Activated naive CD4-positive, alpha-beta T cell treated with anti-CD3 and anti-CD28 coated beads, Interleukin-2, amount 10 ng/mL, durations not matched to agents 7 days and 5 days (primary cell): ENCODE measurements around the gene CNOT2.
"Not testable (repeated sequence)": the region's sequence is repeated elsewhere in the genome, so short reads cannot be mapped to it uniquely, and the experiment has no call there.

Experiments
- CTCF ChIA-PET: fragments of 350-600 bp; sonication (Branson Sonifier 250); formaldehyde crosslinking; loops from one replicate; lab custom pipeline; 2021; ENCODE audit warnings: antibody characterized with exemption; lab: Charles Lee
- DNase-seq: peaks from one replicate; pipeline ENCODE4 v3.0.0-alpha.2; 2020
- H3K27ac Mint-ChIP-seq: one replicate; pipeline ENCODE4 v1.8.0; 2021; ENCODE audit warnings: mild to moderate bottlenecking, moderate library complexity, mixed read lengths
- H3K27me3 Mint-ChIP-seq: one replicate; pipeline ENCODE4 v1.8.0; 2021; ENCODE audit warnings: mild to moderate bottlenecking, mixed read lengths
- H3K36me3 Mint-ChIP-seq: one replicate; pipeline ENCODE4 v1.8.0; 2021; ENCODE audit warnings: mixed read lengths
- H3K4me1 Mint-ChIP-seq: one replicate; pipeline ENCODE4 v1.8.0; 2021; ENCODE audit warnings: mixed read lengths
- H3K4me3 Mint-ChIP-seq: one replicate; pipeline ENCODE4 v1.8.0; 2021; ENCODE audit warnings: mild to moderate bottlenecking, moderate library complexity, mixed read lengths
- H3K9me3 Mint-ChIP-seq: one replicate; pipeline ENCODE4 v1.8.0; 2021; ENCODE audit warnings: mixed read lengths

Gene CNOT2

GRCh38 chr12:70304684-70305555, 61.7 kb downstream of the CNOT2 start:
- CTCF ChIA-PET, H3K4me3 Mint-ChIP-seq, H3K27me3 Mint-ChIP-seq: not testable (repeated sequence)
- peak overlapping the region; percentile 91 for H3K27ac Mint-ChIP-seq
- DNase-seq, result peak; percentile 67
- H3K36me3 Mint-ChIP-seq, result peaks cover 57% of the 10 kb centered on the region
- peaks cover 26% of the 10 kb centered on the region for H3K4me1 Mint-ChIP-seq
- H3K9me3 Mint-ChIP-seq, result peaks cover 16% of the 10 kb centered on the region

GRCh38 chr12:70305794-70306193, 62.6 kb downstream of the CNOT2 start:
- H3K36me3 Mint-ChIP-seq, result peaks cover 57% of the 10 kb centered on the region
- CTCF ChIA-PET, result no interaction called here

GRCh38 chr12:70306676-70307075, 63.4 kb downstream of the CNOT2 start:
- no peak for DNase-seq
- Mint-ChIP-seq H3K9me3 (peaks cover 10% of the 10 kb centered on the region), H3K27ac (no peak overlapping the region), H3K27me3 (no peaks in the 10 kb centered on the region), H3K36me3 (peaks cover 55% of the 10 kb centered on the region), H3K4me3 (no peak overlapping the region), H3K4me1 (peaks cover 26% of the 10 kb centered on the region)
- CTCF ChIA-PET, result no interaction called here

More at GRCh38 chr12:70305794-70306193, 62.6 kb downstream of the CNOT2 start:
- H3K4me3 Mint-ChIP-seq, result no peak overlapping the region
- no peak for DNase-seq
- H3K27ac Mint-ChIP-seq, result no peak overlapping the region
- H3K27me3 Mint-ChIP-seq, result no peaks in the 10 kb centered on the region
- H3K9me3 Mint-ChIP-seq, result peaks cover 15% of the 10 kb centered on the region
- H3K4me1 Mint-ChIP-seq, result peaks cover 26% of the 10 kb centered on the region

- H3K4me1 Mint-ChIP-seq, result peaks cover 26% of the 10 kb centered on the region
- peaks cover 10% of the 10 kb centered on the region for H3K9me3 Mint-ChIP-seq
- CTCF ChIA-PET, result no interaction called here
- H3K4me3 Mint-ChIP-seq, result no peak overlapping the region
- H3K36me3 Mint-ChIP-seq, result peaks cover 50% of the 10 kb centered on the region
- no peak for DNase-seq
- no peaks in the 10 kb centered on the region for H3K27me3 Mint-ChIP-seq
- H3K27ac Mint-ChIP-seq, result no peak overlapping the region
Measured at GRCh38 chr12:70307868-70308267, 64.6 kb downstream of the CNOT2 start.

GRCh38 chr12:70309348-70309747, 66.1 kb downstream of the CNOT2 start:
- DNase-seq, result no peak
- no peak overlapping the region for H3K4me3 Mint-ChIP-seq
- no peaks in the 10 kb centered on the region for H3K27me3 Mint-ChIP-seq
- H3K36me3 Mint-ChIP-seq, result peaks cover 40% of the 10 kb centered on the region
- H3K27ac Mint-ChIP-seq, result no peak overlapping the region
- peaks cover 3% of the 10 kb centered on the region for H3K9me3 Mint-ChIP-seq
- CTCF ChIA-PET, result no interaction called here
- H3K4me1 Mint-ChIP-seq, result peaks cover 16% of the 10 kb centered on the region

- H3K27ac Mint-ChIP-seq, result no peak overlapping the region
- H3K9me3 Mint-ChIP-seq, result no peaks in the 10 kb centered on the region
- H3K36me3 Mint-ChIP-seq, result peaks cover 20% of the 10 kb centered on the region
- DNase-seq, result no peak
- H3K4me1 Mint-ChIP-seq, result peaks cover 7% of the 10 kb centered on the region
- no peak overlapping the region for H3K4me3 Mint-ChIP-seq
- CTCF ChIA-PET, result no interaction called here
- H3K27me3 Mint-ChIP-seq, result no peaks in the 10 kb centered on the region
Measured at GRCh38 chr12:70314145-70314544, 70.9 kb downstream of the CNOT2 start.

GRCh38 chr12:70317781-70318180, 74.5 kb downstream of the CNOT2 start:
- CTCF ChIA-PET, result no interaction called here
- Mint-ChIP-seq H3K4me3 (no peak overlapping the region), H3K27ac (no peak overlapping the region), H3K27me3 (no peaks in the 10 kb centered on the region), H3K36me3 (peaks cover 24% of the 10 kb centered on the region), H3K4me1 (peaks cover 7% of the 10 kb centered on the region), H3K9me3 (no peaks in the 10 kb centered on the region)
- DNase-seq, result no peak

GRCh38 chr12:70319605-70320004, 76.4 kb downstream of the CNOT2 start:
- H3K4me1 Mint-ChIP-seq, result peaks cover 7% of the 10 kb centered on the region
- H3K27ac Mint-ChIP-seq, result peak overlapping the region; percentile 19
- H3K4me3 Mint-ChIP-seq, result no peak overlapping the region
- CTCF ChIA-PET, result no interaction called here
- no peaks in the 10 kb centered on the region for H3K27me3 Mint-ChIP-seq
- no peaks in the 10 kb centered on the region for H3K9me3 Mint-ChIP-seq
- H3K36me3 Mint-ChIP-seq, result peaks cover 28% of the 10 kb centered on the region
- no peak for DNase-seq

- no peak for DNase-seq
- CTCF ChIA-PET, result no interaction called here
- peaks cover 32% of the 10 kb centered on the region for H3K36me3 Mint-ChIP-seq
- H3K27me3 Mint-ChIP-seq, result no peaks in the 10 kb centered on the region
- H3K27ac Mint-ChIP-seq, result no peak overlapping the region
- no peak overlapping the region for H3K4me3 Mint-ChIP-seq
- peaks cover 4% of the 10 kb centered on the region for H3K4me1 Mint-ChIP-seq
- H3K9me3 Mint-ChIP-seq, result no peaks in the 10 kb centered on the region
Measured at GRCh38 chr12:70321191-70321590, 78.0 kb downstream of the CNOT2 start.

GRCh38 chr12:70327541-70327940, 84.3 kb downstream of the CNOT2 start:
- Mint-ChIP-seq H3K9me3 (peaks cover 3% of the 10 kb centered on the region), H3K4me3 (no peak overlapping the region), H3K27ac (no peak overlapping the region), H3K4me1 (peaks cover 2% of the 10 kb centered on the region), H3K36me3 (peaks cover 51% of the 10 kb centered on the region), H3K27me3 (no peaks in the 10 kb centered on the region)
- DNase-seq, result no peak
- CTCF ChIA-PET, result no interaction called here

- H3K27ac Mint-ChIP-seq, result no peak overlapping the region
- H3K27me3 Mint-ChIP-seq, result no peaks in the 10 kb centered on the region
- H3K36me3 Mint-ChIP-seq, result peaks cover 42% of the 10 kb centered on the region
- H3K4me1 Mint-ChIP-seq, result peaks cover 9% of the 10 kb centered on the region
- H3K9me3 Mint-ChIP-seq, result peaks cover 3% of the 10 kb centered on the region
- CTCF ChIA-PET, result no interaction called here
- DNase-seq, result no peak
- no peak overlapping the region for H3K4me3 Mint-ChIP-seq
Measured at GRCh38 chr12:70329728-70330127, 86.5 kb downstream of the CNOT2 start.

- H3K4me1 Mint-ChIP-seq, result peaks cover 9% of the 10 kb centered on the region
- no peak overlapping the region for H3K4me3 Mint-ChIP-seq
- H3K27ac Mint-ChIP-seq, result no peak overlapping the region
- no peak for DNase-seq
- H3K9me3 Mint-ChIP-seq, result peaks cover 3% of the 10 kb centered on the region
- H3K36me3 Mint-ChIP-seq, result peaks cover 42% of the 10 kb centered on the region
- CTCF ChIA-PET, result no interaction called here
- H3K27me3 Mint-ChIP-seq, result no peaks in the 10 kb centered on the region
Measured at GRCh38 chr12:70330158-70330557, 86.9 kb downstream of the CNOT2 start.

GRCh38 chr12:70332236-70332635, 89.0 kb downstream of the CNOT2 start:
- CTCF ChIA-PET, result no interaction called here
- peaks cover 9% of the 10 kb centered on the region for H3K4me1 Mint-ChIP-seq
- no peak overlapping the region for H3K4me3 Mint-ChIP-seq
- H3K9me3 Mint-ChIP-seq, result no peaks in the 10 kb centered on the region
- no peak for DNase-seq
- no peak overlapping the region for H3K27ac Mint-ChIP-seq
- H3K27me3 Mint-ChIP-seq, result no peaks in the 10 kb centered on the region
- peaks cover 43% of the 10 kb centered on the region for H3K36me3 Mint-ChIP-seq

- peaks cover 9% of the 10 kb centered on the region for H3K4me1 Mint-ChIP-seq
- peaks cover 45% of the 10 kb centered on the region for H3K36me3 Mint-ChIP-seq
- H3K4me3 Mint-ChIP-seq, result no peak overlapping the region
- CTCF ChIA-PET, result no interaction called here
- no peaks in the 10 kb centered on the region for H3K9me3 Mint-ChIP-seq
- H3K27me3 Mint-ChIP-seq, result no peaks in the 10 kb centered on the region
- no peak overlapping the region for H3K27ac Mint-ChIP-seq
- DNase-seq, result no peak
Measured at GRCh38 chr12:70334742-70335141, 91.5 kb downstream of the CNOT2 start.

- H3K27me3 Mint-ChIP-seq, result no peaks in the 10 kb centered on the region
Measured at GRCh38 chr12:70338531-70338930, 95.3 kb downstream of the CNOT2 start.

More at GRCh38 chr12:70338531-70338930, 95.3 kb downstream of the CNOT2 start:
- no peak overlapping the region for H3K27ac Mint-ChIP-seq
- H3K4me1 Mint-ChIP-seq, result no peaks in the 10 kb centered on the region
- peaks cover 46% of the 10 kb centered on the region for H3K36me3 Mint-ChIP-seq
- no peaks in the 10 kb centered on the region for H3K9me3 Mint-ChIP-seq
- no peak for DNase-seq
- H3K4me3 Mint-ChIP-seq, result no peak overlapping the region
- CTCF ChIA-PET, result no interaction called here
